Body of pancreas (tissue), 4 donors: Measurements from ENCODE around the gene FAM217A.

Experiments
- POLR2A ChIP-seq, 3 donors: fragments of 450-650 bp; IDR thresholded peaks; one replicate each; pipeline ENCODE4 v1.6.1; 2016; ENCODE audit warnings: antibody characterized with exemption in 3 of 3, mild to moderate bottlenecking in 2 of 3
- TF ChIP-seq, protein P1 (sequence below), 7 experiments: fragments of 450-650 bp in 4 of 7; fragments of 200-600 bp in 3 of 7; sonication (generic) in 3 of 7; IDR thresholded peaks; one replicate each; pipeline ENCODE4 v1.5.1; 2016 to 2019; ENCODE audit warnings: antibody characterized with exemption in 7 of 7

GRCh38 chr6:4039348-4039747, 39.6 kb downstream of the FAM217A start:
- TF ChIP-seq, protein P1, sequence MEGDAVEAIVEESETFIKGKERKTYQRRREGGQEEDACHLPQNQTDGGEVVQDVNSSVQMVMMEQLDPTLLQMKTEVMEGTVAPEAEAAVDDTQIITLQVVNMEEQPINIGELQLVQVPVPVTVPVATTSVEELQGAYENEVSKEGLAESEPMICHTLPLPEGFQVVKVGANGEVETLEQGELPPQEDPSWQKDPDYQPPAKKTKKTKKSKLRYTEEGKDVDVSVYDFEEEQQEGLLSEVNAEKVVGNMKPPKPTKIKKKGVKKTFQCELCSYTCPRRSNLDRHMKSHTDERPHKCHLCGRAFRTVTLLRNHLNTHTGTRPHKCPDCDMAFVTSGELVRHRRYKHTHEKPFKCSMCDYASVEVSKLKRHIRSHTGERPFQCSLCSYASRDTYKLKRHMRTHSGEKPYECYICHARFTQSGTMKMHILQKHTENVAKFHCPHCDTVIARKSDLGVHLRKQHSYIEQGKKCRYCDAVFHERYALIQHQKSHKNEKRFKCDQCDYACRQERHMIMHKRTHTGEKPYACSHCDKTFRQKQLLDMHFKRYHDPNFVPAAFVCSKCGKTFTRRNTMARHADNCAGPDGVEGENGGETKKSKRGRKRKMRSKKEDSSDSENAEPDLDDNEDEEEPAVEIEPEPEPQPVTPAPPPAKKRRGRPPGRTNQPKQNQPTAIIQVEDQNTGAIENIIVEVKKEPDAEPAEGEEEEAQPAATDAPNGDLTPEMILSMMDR (IDR thresholded peaks at IDR 0.05) = no peak
- no peak for TF ChIP-seq POLR2A (IDR thresholded peaks at IDR 0.05)
